HCT116 (cell line): ENCODE measurements around the gene RGS6.

ENCODE experiments used
- ATF3 ChIP-seq: IDR thresholded peaks from 2 replicates; pipeline ENCODE4 v1.6.1; 2012
- CEBPB ChIP-seq: IDR thresholded peaks from 2 replicates; pipeline ENCODE4 v1.6.1; 2012; ENCODE audit warnings: low read depth
- CTCF ChIP-seq, 3 experiments: fragments of 200-600 bp in 1 of 3; sonication (generic) in 1 of 3; IDR thresholded peaks in 2 of 3; conservative IDR thresholded peaks in 1 of 3; 2 replicates each; pipeline ENCODE4 v1.5.1; 2012 to 2017; ENCODE audit warnings: low read depth in 2 of 3, low read length in 2 of 3, antibody characterized with exemption in 1 of 3, borderline replicate concordance in 1 of 3, control low read depth in 1 of 3, mild to moderate bottlenecking in 1 of 3, mixed read lengths in 1 of 3, mixed run types in 1 of 3, moderate library complexity in 1 of 3; ENCODE audit not compliant: insufficient read depth in 1 of 3
- EGR1 ChIP-seq: IDR thresholded peaks from 2 replicates; pipeline ENCODE4 v1.6.1; 2012; ENCODE audit warnings: low read depth
- POLR2A ChIP-seq: IDR thresholded peaks from 2 replicates; pipeline ENCODE4 v1.7.0; 2011; ENCODE audit warnings: borderline replicate concordance; ENCODE audit not compliant: insufficient read depth, insufficient read length; ENCODE audit errors: extremely low read depth
- RAD21 ChIP-seq: IDR thresholded peaks from 2 replicates; pipeline ENCODE4 v1.6.1; 2012; ENCODE audit warnings: low read depth, mild to moderate bottlenecking
- SIN3A ChIP-seq: IDR thresholded peaks from 2 replicates; pipeline ENCODE4 v1.6.1; 2012; ENCODE audit warnings: low read depth
- TCF7L2 ChIP-seq: IDR thresholded peaks from 2 replicates; pipeline ENCODE4 v1.7.0; 2011; ENCODE audit warnings: borderline replicate concordance, inconsistent platforms; ENCODE audit not compliant: insufficient read depth, insufficient read length; ENCODE audit errors: extremely low read depth
- ZNF274 ChIP-seq: fragments of 200-500 bp; sonication (Bioruptor generic); IDR thresholded peaks from 2 replicates; pipeline ENCODE4 v1.6.1; 2014; ENCODE audit warnings: mild to moderate bottlenecking, low read depth, low read length, inconsistent platforms

- TF ChIP-seq CTCF (IDR thresholded peaks at IDR 0.05 in 2 of 3, conservative IDR thresholded peaks at IDR 0.05 in 1 of 3; ENCODE audit: borderline replicate concordance in 1 of 3, insufficient read depth in 1 of 3, low read depth in 2 of 3, low read length in 2 of 3): no peak
- TF ChIP-seq CEBPB: no peak
- TF ChIP-seq POLR2A: no peak
- TF ChIP-seq ATF3: no peak
- no peak for TF ChIP-seq TCF7L2
- TF ChIP-seq SIN3A: no peak
- no peak for TF ChIP-seq ZNF274
- no peak for TF ChIP-seq EGR1
- no peak for TF ChIP-seq RAD21
Observed at GRCh38 chr14:72555609-72556000, 623.4 kb downstream of the RGS6 start.
